ENCODE results near the gene EYA4.

DNA sequence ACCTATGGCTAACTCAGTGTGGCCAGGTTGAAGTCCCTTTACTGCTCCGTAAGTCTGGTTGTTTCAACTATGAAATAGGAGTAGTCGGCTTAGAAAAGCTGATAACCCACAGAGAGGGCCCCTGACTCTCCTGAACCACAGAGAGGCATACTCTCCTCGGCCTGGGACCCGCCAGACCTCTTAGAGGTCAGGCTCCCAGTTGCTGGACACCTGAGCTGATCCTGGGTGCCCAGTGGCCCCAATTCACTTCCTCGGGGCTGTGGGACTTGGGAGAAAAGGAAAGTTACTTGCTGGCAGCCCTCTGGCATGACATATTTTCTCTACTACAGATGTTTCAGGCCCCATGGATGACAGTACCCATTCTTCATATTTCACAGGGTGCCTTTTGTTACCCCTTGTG, 34.2 kb upstream of the EYA4 start:
- TF ChIP-seq, protein P1, sequence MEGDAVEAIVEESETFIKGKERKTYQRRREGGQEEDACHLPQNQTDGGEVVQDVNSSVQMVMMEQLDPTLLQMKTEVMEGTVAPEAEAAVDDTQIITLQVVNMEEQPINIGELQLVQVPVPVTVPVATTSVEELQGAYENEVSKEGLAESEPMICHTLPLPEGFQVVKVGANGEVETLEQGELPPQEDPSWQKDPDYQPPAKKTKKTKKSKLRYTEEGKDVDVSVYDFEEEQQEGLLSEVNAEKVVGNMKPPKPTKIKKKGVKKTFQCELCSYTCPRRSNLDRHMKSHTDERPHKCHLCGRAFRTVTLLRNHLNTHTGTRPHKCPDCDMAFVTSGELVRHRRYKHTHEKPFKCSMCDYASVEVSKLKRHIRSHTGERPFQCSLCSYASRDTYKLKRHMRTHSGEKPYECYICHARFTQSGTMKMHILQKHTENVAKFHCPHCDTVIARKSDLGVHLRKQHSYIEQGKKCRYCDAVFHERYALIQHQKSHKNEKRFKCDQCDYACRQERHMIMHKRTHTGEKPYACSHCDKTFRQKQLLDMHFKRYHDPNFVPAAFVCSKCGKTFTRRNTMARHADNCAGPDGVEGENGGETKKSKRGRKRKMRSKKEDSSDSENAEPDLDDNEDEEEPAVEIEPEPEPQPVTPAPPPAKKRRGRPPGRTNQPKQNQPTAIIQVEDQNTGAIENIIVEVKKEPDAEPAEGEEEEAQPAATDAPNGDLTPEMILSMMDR (IDR thresholded peaks at IDR 0.05; ENCODE audit: low read length) = no peak
- no peak for TF ChIP-seq EZH2 (IDR thresholded peaks at IDR 0.05; ENCODE audit: borderline replicate concordance, low read length)
